T-helper 1 cell (primary cell): ENCODE data around the gene GXYLT1.
"Not testable (repeated sequence)": the region's sequence is repeated elsewhere in the genome, so short reads cannot be mapped to it uniquely, and the experiment has no call there.

Experiments used
- DNase-seq, 5 donors: peaks; one replicate each; pipeline ENCODE4 v3.0.0-alpha.2; 2012 to 2020

GXYLT1 gene

DNA sequence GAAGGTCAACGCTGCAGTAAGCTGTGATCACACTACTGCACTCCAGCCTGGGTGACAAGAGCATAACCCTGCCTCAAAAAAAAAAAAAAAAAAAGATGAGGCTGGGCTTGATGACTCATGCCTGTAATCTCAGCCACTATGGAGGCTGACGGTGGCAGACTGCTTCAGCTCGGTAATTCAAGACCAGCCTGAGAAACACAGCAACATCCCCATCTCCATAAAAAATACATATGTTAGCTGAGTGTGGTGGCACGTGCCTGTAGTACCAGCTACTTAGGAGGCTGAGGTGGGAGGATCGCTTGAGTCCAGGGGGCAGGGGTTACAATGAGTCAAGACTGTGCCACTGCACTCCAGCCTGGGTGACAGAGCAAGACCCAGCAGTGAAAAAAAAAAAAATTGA lies 50.4 kb downstream of the GXYLT1 start:
- peak in 1 of 5 donors; percentile 21 for DNase-seq

- DNase-seq: no peak
Observed at GRCh38 chr12:42091769-42092168, 52.9 kb downstream of the GXYLT1 start.

DNA sequence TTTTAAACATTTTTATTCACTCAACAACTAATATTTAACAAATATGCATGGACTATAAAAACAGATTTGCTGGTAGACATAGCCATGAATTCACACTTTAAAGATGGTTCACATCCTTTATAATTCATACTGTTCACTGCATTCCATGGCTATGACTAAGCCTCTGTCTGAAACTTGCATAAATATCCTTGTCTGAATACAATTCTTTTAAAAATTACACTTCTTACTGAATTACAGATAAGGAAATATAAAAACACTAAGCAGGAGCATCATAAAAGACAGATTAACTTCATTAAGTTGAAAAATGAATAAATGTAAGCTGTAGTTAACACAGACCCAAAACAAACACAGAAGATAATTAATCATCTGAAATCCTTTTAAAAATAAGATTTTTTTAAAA lies 53.8 kb downstream of the GXYLT1 start:
- DNase-seq: no peak

DNA sequence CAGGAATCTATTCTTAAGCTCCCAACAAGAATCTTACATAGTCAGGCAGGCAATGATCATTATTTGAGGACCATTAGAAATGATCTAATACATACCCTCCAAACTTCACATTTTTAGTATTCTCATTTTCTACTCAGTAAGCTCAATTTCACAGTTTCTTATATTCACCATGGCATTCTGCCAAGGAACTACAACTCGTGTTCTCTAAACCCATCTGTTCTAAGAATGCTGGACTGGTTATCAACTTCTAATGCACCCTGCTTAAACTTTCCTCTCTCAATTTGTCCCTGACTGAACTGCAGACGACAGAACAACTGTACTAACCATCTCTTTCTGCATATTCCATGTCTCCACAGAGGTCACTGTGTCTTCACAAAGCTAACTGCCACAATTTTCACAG lies 58.6 kb downstream of the GXYLT1 start:
- no peak for DNase-seq

DNA sequence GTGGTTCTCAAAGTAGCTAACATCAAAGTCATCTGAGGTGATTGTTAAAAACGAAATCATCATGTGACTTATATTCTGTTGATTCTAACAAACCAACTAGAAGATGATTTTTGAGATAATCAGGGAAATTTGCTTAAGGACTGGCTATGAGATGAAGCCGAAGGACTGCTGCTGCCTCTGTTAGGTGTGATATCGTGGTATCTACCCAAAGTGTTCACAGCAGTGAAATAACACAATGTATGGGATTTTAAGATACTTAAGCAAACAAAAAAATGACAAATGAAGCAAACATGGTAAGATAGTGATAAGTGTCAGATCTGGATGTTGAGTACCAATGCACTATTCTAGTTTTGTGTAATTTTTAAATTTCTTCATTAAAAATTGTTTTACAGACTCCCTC lies 59.1 kb downstream of the GXYLT1 start:
- no peak for DNase-seq

GRCh38 chr12:42084522-42084921 lies 60.2 kb downstream of the GXYLT1 start:
- DNase-seq: no peak

DNA sequence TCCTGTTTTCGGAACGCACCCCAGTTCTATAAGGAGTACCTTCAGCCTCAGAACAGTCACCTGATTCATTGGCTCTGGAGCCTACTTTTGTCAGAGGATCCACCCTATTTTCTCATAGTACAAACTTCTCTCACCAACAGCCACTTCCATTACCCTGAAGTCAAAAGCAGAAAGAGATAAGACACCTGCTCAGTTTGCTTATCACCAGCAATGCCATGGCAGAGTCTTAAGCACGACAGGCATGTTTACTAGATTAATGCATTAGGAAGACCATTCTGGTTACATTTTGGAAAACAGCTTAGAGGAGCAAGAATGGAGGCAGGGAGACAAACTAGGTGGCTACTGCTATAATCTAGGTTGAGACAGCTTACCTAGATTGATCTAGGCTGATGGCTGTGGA lies 67.7 kb downstream of the GXYLT1 start:
- DNase-seq: no peak

- DNase-seq: no peak
Observed at GRCh38 chr12:42070036-42070435, 74.6 kb downstream of the GXYLT1 start.

DNA sequence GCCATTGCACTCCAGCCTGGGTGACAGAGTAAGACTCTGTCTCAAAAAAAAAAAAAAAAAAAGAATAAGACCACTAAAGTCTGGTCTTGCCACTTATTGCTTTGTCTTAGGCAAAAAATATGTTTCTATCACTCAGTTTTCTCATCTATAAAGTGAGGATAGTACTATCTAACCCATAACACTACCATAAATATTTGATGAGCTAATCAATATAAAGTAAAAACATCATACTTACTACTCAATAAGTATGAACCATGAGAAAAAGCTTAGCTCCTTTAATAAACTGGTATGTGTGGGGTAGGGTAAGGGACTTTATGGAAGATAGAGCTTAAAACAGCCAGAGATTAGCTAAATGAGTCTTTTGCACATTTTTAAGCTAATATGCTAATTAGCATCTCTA lies 85.5 kb downstream of the GXYLT1 start:
- DNase-seq: no peak

DNA sequence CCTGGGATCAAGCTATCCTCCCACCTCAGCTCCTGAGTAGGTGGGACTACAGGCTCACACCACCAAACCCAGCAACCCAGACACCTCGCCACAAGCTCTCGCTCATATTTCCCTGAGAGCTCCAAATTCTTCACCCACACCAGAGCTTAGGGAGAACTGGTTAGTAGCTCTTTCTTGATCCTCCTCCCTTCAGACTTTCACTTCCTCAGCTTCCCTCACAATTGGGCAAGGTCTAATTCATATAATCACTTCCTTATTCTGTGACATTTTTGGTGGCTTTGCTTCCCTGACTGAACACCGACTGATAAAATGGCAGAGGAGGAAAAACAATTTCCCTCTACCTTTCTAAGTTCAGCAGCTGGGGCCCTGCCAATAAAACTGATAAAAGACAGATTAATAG lies 88.5 kb downstream of the GXYLT1 start:
- no peak for DNase-seq

GRCh38 chr12:42053456-42053855 lies 91.2 kb downstream of the GXYLT1 start:
- DNase-seq: no peak

DNA sequence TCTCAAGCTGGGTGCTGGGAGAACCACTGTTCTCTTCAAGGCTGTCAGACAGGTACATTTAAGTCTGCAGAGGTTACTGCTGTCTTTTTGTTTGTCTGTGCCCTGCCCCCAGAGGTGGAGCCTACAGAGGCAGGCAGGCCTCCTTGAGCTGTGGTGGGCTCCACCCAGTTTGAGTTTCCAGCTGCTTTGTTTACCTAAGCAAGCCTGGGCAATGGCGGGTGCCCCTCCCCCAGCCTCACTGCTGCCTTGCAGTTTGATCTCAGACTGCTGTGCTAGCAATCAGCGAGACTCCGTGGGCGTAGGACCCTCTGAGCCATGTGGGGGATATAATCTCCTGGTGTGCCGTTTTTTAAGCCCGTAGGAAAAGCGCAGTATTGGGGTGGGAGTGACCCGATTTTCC lies 95.7 kb downstream of the GXYLT1 start:
- DNase-seq: not testable (repeated sequence)

- no peak for DNase-seq
Observed at GRCh38 chr12:42039577-42039976, 105.1 kb downstream of the GXYLT1 start.

GRCh38 chr12:42039176-42039575 lies 105.5 kb downstream of the GXYLT1 start:
- DNase-seq: no peak

DNA sequence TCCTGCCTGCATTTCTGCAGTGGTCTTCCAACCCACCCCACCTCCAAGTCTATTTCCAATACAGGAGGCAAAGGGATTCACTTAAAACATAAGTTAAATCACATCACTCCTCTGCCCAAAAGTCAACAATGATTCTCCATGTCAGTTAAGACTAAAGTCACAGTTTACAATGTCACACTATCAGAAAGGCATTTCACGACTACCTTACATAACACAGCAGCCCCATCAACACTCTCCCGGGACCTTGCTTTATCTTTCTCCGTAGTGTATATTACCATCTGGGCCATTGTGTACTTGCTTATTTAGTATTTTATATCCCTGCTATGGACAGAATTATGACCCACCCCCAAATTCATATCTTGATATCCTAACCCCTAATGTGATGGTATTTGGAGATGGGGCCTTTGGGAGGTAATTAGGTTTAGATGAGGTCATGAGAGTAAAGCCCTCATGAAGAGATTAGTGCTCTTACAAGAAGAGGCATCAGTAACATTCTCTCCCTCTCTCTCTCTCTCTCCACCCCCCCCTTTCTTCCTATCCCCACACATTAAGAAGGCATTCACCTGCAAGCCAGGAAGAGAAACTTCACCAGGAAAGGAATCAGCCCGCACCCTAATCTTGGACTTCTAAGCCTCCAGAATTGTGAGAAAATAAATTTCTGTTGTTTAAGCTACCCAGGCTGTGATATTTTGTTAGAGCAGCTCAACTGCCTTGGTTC lies 112.7 kb downstream of the GXYLT1 start:
- DNase-seq: no peak
